Psoas muscle (tissue), 8 donors: ENCODE data around the gene CBFA2T3. TPM values are rescaled to one million over a fixed set of nuclear protein-coding genes. Genes with fewer than 3 reads are reported as not detected.
A peak's percentile ranks its signal among the peaks of the same experiment; 100 is the strongest.

Experiments
- ATAC-seq, 4 donors: fragments of 200-7000 bp; cut with Tn5 transposase; one replicate each; pipeline ENCODE4 v1.9.1; 2020; ENCODE audit warnings: moderate library complexity in 3 of 4, mild to moderate bottlenecking in 2 of 4
- DNase-seq, 2 donors: peaks; one replicate each; pipeline ENCODE4 v3.0.0-alpha.2; 2020
- H3K27ac ChIP-seq: fragments of 200-600 bp; one replicate; pipeline ENCODE4 v1.8.0; 2022
- H3K27me3 ChIP-seq, 3 donors: fragments of 200-600 bp in 1 of 3; one replicate each; pipeline versions ENCODE4 v1.6.1 to v1.8.0; 2013 to 2022; ENCODE audit warnings: low read length in 2 of 3, mild to moderate bottlenecking in 2 of 3, moderate library complexity in 1 of 3; ENCODE audit not compliant: insufficient read depth in 3 of 3
- H3K36me3 ChIP-seq, 2 donors: fragments of 200-600 bp in 1 of 2; one replicate each; pipeline versions ENCODE4 v1.6.1 to v1.8.0; 2013 to 2022; ENCODE audit warnings: low read depth in 1 of 2, mild to moderate bottlenecking in 1 of 2, moderate library complexity in 1 of 2; ENCODE audit not compliant: insufficient read depth in 1 of 2
- H3K4me1 ChIP-seq: fragments of 200-600 bp; one replicate; pipeline ENCODE4 v1.8.0; 2022
- H3K4me3 ChIP-seq: fragments of 200-600 bp; one replicate; pipeline ENCODE4 v1.8.0; 2022; ENCODE audit warnings: mild to moderate bottlenecking
- H3K9me3 ChIP-seq: fragments of 200-600 bp; one replicate; pipeline ENCODE4 v1.8.0; 2022
- CTCF ChIP-seq: fragments of 200-600 bp; IDR thresholded peaks from one replicate; pipeline ENCODE4 v1.8.0; 2022; ENCODE audit warnings: antibody characterized with exemption
- WGBS, 3 donors: extraction: QIAGEN DNeasy Blood & Tissue Kit; methylation state at CpG; one replicate each; pipeline versions ENCODE4 v1.1.6 to v1.1.7; 2013; 5-methylcytosine and 5-hydroxymethylcytosine counted together
- intact Hi-C, 2 donors: fragments of 100-400 bp; cut with DNase I; formaldehyde crosslinking; loops; one replicate each; pipeline versions ENCODE4 v1.11.0 to v1.14.2; 2022
- polyA plus RNA-seq, 3 donors: library from polyadenylated mRNA; stranded (reverse); fragments of 200-250 nt; gene quantifications; one replicate each; pipeline ENCODE4 v1.2.3, GENCODE V29; 2013
- total RNA-seq, 4 donors: library from RNA; stranded (reverse); fragmentation: NEBNext Ultra II Directional in 2 of 4; extraction: Animal tissue kit (Norgen Biotek cat#: 25700) in 2 of 4; gene quantifications; one replicate each; pipeline versions ENCODE4 v1.2.1 to v1.2.4, GENCODE V29; 2021 to 2023
- donor health status: healthy with polysubstance abuse.
- donor health status: DM: no; HTN: no; CAD: no; lungs with moderate emphysema.
- donor health status: Bipolar disorder and iron deficiency.
- donor health status: healthy.
- donor health status: DM: yes; HTN: yes; CAD: no.
- donor health status: DM: no; HTN: no; CAD: no.
- donor health status: DM: no; HTN: no; CAD: no.
- donor health status: DM: yes; HTN: yes; CAD: no.

The CBFA2T3 gene
- total and polyA plus RNA-seq, 7 donors: 2.6 to 15.0 (median 6.0) TPM

GRCh38 chr16:88861359-88861758 lies 115.6 kb downstream of the CBFA2T3 start:
- ATAC-seq (no peak), DNase-seq (peak in 1 of 2 donors; percentile 36)
- no peaks in the 10 kb centered on the region for H3K9me3 ChIP-seq
- 86 to 90% (median 90%) methylated on average over 19 of the region's 19 CpGs for WGBS, 3 donors
- H3K27ac ChIP-seq: no peak overlapping the region
- no peak overlapping the region for H3K4me3 ChIP-seq
- peaks cover 9% of the 10 kb centered on the region for H3K4me1 ChIP-seq
- intact Hi-C loops: no loop called here
- TF ChIP-seq CTCF: no peak
- H3K36me3 ChIP-seq: peaks cover 0 to 48% of the 10 kb centered on the region in 2 donors
- no peaks in the 10 kb centered on the region for H3K27me3 ChIP-seq

- Histone ChIP-seq H3K4me3 (no peak overlapping the region), H3K27me3 (no peaks in the 10 kb centered on the region), H3K4me1 (peaks cover 13% of the 10 kb centered on the region), H3K27ac (no peak overlapping the region), H3K36me3 (peaks cover 0 to 48% of the 10 kb centered on the region in 2 donors), H3K9me3 (no peaks in the 10 kb centered on the region)
- 90 to 92% (median 92%) methylated on average over 20 of the region's 20 CpGs for WGBS, 3 donors
- intact Hi-C loops: loop anchor here in 1 of 2 donors (5.0 kb wide), 2 partner anchors 43 to 47 kb away; partner anchors contain the start of gene APRT
- no peak for ATAC-seq
- no peak for DNase-seq
- TF ChIP-seq CTCF: no peak
Measured at GRCh38 chr16:88859381-88860091, 117.5 kb downstream of the CBFA2T3 start.

- peak; percentile 57 for TF ChIP-seq CTCF
- intact Hi-C loops: loop anchor here in 1 of 2 donors (5.0 kb wide), 2 partner anchors 44 to 46 kb away; partner anchors contain the start of gene APRT
- WGBS, 3 donors: 14 to 15% (median 14%) methylated on average over 12 of the region's 12 CpGs
- DNase-seq: peak; percentile 76 to 87
- peak overlapping the region; percentile 93 for H3K4me3 ChIP-seq
- peaks cover 0 to 44% of the 10 kb centered on the region in 2 donors for H3K36me3 ChIP-seq
- ATAC-seq: peak; percentile 38 to 71 (median 56)
- H3K4me1 ChIP-seq: peaks cover 13% of the 10 kb centered on the region
- H3K27ac ChIP-seq: peak overlapping the region; percentile 84
- no peaks in the 10 kb centered on the region for H3K9me3 ChIP-seq
- H3K27me3 ChIP-seq: no peaks in the 10 kb centered on the region
Measured at GRCh38 chr16:88857728-88858339, 119.2 kb downstream of the CBFA2T3 start.

- Histone ChIP-seq H3K27ac (peak within 1 kb of the TSS; percentile 84), H3K36me3 (peaks cover 0 to 36% of the 10 kb centered on the region in 2 donors), H3K4me1 (peaks cover 13% of the 10 kb centered on the region), H3K9me3 (no peaks in the 10 kb centered on the region), H3K27me3 (no peaks in the 10 kb centered on the region), H3K4me3 (peak within 1 kb of the TSS; percentile 93)
- intact Hi-C loops: loop anchor here in 1 of 2 donors (5.0 kb wide), 2 partner anchors 45 kb away; partner anchors contain the start of gene APRT
- DNase-seq: peak; percentile 99 to 100
- no peak for TF ChIP-seq CTCF
- ATAC-seq: peak; percentile 95 to 99 (median 98)
- WGBS, 3 donors: 0 to 1% (median 0%) methylated on average over 70 to 87 of the region's 87 CpGs
Measured at GRCh38 chr16:88856828-88857727, 119.9 kb downstream of the CBFA2T3 start, which contains the start of the genes GALNS and TRAPPC2L. Gene GALNS (minus strand): TSS chr16:88856947. CDS start chr16:88856877, 70 bp downstream. Gene TRAPPC2L (plus strand): TSS chr16:88857127. CDS start chr16:88857151, 24 bp downstream.
